Uterus (tissue), 4 donors: ENCODE data around the gene PHC3. TPM values are rescaled to one million over a fixed set of nuclear protein-coding genes. Genes with fewer than 3 reads are reported as not detected.

Experiments
- DNase-seq, 2 donors: peaks; one replicate each; pipeline ENCODE4 v3.0.0-alpha.2; 2019 to 2020
- H3K27ac ChIP-seq, 2 donors: fragments of 200-600 bp; sonication (generic); 1 replicate in 1 of 2; 2 replicates in 1 of 2; pipeline ENCODE4 v1.5.1; 2016 to 2018
- H3K27me3 ChIP-seq, 2 donors: fragments of 200-600 bp; sonication (generic); one replicate each; pipeline ENCODE4 v1.5.1; 2018 to 2019; ENCODE audit warnings: control low read depth in 1 of 2
- H3K36me3 ChIP-seq, 2 donors: fragments of 200-600 bp; sonication (generic); one replicate each; pipeline ENCODE4 v1.5.1; 2019; ENCODE audit warnings: control low read depth in 1 of 2
- H3K4me1 ChIP-seq, 2 donors: fragments of 200-600 bp; sonication (generic); one replicate each; pipeline ENCODE4 v1.5.1; 2018 to 2019; ENCODE audit warnings: control low read depth in 1 of 2
- H3K4me3 ChIP-seq, 2 donors: fragments of 200-600 bp; sonication (generic); 1 replicate in 1 of 2; 2 replicates in 1 of 2; pipeline ENCODE4 v1.5.1; 2018 to 2019; ENCODE audit warnings: mild to moderate bottlenecking in 1 of 2
- H3K9me3 ChIP-seq, 2 donors: fragments of 200-600 bp; sonication (generic); one replicate each; pipeline ENCODE4 v1.5.1; 2019; ENCODE audit warnings: control low read depth in 1 of 2
- POLR2A ChIP-seq, 2 donors: fragments of 450-650 bp; IDR thresholded peaks; one replicate each; pipeline ENCODE4 v1.6.1; 2016; ENCODE audit warnings: antibody characterized with exemption in 2 of 2, mild to moderate bottlenecking in 1 of 2, moderate library complexity in 1 of 2
- intact Hi-C: fragments of 100-400 bp; cut with DNase I; formaldehyde crosslinking; loops from one replicate; pipeline ENCODE4 v1.15.1; 2023; ENCODE audit warnings: low total_unique reads
- total RNA-seq, 4 donors: library from RNA; depleted of rRNA in 3 of 4; stranded (reverse); fragments of >200 nt in 3 of 4; gene quantifications; one replicate each; pipeline versions ENCODE4 v1.1.0 to v1.2.4, GENCODE V29; 2014 to 2023
- TF ChIP-seq, protein P1 (sequence below), 4 experiments: fragments of 200-600 bp in 2 of 4; fragments of 450-650 bp in 2 of 4; sonication (generic) in 2 of 4; IDR thresholded peaks; one replicate each; pipeline ENCODE4 v1.5.1; 2016 to 2019; ENCODE audit warnings: antibody characterized with exemption in 4 of 4, mild to moderate bottlenecking in 2 of 4, moderate library complexity in 1 of 4
- donor health status: DM: yes; HTN: yes; CAD: no.

PHC3 gene
- total RNA-seq, 4 donors from 2014 or later, result 28.5 to 164 (median 87.1) TPM

DNA sequence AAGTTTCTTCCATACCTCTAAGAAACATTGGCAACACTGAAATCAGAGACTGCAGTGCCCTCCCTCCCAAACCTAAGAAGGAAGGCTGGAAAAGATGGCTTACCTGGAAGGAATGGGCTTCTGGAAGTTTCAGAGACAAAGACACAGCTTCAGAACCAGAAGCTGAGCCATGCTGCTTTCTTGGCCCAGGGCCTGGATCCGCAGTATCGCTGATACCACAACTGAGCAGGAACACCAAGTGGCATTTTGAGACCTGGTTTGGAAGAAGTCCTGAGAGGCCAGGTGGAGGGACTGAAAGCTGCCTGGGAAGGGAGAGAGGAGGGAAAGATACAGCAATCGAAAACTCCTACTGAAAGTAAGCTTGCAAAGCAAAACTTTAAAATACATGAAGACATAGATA is 124.0 kb downstream of the PHC3 start:
- H3K27ac ChIP-seq, result no peak overlapping the region
- TF ChIP-seq POLR2A (IDR thresholded peaks at IDR 0.05), result no peak
- TF ChIP-seq, protein P1, sequence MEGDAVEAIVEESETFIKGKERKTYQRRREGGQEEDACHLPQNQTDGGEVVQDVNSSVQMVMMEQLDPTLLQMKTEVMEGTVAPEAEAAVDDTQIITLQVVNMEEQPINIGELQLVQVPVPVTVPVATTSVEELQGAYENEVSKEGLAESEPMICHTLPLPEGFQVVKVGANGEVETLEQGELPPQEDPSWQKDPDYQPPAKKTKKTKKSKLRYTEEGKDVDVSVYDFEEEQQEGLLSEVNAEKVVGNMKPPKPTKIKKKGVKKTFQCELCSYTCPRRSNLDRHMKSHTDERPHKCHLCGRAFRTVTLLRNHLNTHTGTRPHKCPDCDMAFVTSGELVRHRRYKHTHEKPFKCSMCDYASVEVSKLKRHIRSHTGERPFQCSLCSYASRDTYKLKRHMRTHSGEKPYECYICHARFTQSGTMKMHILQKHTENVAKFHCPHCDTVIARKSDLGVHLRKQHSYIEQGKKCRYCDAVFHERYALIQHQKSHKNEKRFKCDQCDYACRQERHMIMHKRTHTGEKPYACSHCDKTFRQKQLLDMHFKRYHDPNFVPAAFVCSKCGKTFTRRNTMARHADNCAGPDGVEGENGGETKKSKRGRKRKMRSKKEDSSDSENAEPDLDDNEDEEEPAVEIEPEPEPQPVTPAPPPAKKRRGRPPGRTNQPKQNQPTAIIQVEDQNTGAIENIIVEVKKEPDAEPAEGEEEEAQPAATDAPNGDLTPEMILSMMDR (IDR thresholded peaks at IDR 0.05), result no peak

DNA sequence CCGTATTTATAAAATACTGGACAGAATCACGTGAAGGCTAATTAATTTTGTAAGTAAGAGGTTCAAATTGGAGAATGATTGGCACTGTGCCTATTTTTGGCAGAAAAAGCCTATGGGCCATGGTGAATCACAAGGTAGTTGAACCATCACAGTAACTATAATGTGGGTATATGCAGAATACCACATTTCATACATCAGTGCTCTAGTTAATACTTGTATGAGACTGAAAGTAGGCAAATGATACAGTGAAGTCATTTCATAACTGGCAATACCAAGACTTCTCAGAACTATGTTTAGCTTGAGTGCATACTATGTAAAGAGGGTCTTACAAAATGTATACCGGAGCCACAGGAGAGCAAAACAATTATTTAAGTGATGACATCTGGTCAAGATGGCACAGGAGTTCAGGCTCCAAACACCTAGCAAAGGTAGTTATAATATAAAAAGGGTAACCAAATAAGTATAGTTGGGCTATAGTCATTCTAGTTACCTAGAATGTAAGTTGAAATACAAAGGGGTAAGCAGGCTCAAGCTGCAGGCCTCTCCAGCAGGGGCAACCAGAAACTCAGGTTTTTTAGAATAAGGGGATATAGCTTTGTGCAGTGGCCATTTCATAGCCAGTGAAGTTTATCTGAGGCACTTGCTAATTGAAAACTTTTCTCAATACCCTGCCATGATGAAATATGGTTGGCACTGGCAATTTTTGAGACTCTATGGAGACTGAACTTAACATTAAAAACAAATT is 124.7 kb downstream of the PHC3 start:
- DNase-seq, result no peak
- TF ChIP-seq, protein P1 (IDR thresholded peaks at IDR 0.05), result no peak
- TF ChIP-seq POLR2A (IDR thresholded peaks at IDR 0.05), result no peak
- Histone ChIP-seq H3K27ac (no peak overlapping the region), H3K36me3 (no peaks in the 10 kb centered on the region), H3K4me3 (no peak overlapping the region), H3K27me3 (no peaks in the 10 kb centered on the region), H3K4me1 (no peaks in the 10 kb centered on the region), H3K9me3 (no peaks in the 10 kb centered on the region)
- intact Hi-C loops, result no loop called here

More for the DNA sequence above, 124.0 kb downstream of the PHC3 start:
- DNase-seq, result no peak
- no peak overlapping the region for H3K4me3 ChIP-seq
- intact Hi-C loops, result no loop called here
- H3K9me3 ChIP-seq, result no peaks in the 10 kb centered on the region
- no peaks in the 10 kb centered on the region for H3K27me3 ChIP-seq
- no peaks in the 10 kb centered on the region for H3K36me3 ChIP-seq
- no peaks in the 10 kb centered on the region for H3K4me1 ChIP-seq

DNA sequence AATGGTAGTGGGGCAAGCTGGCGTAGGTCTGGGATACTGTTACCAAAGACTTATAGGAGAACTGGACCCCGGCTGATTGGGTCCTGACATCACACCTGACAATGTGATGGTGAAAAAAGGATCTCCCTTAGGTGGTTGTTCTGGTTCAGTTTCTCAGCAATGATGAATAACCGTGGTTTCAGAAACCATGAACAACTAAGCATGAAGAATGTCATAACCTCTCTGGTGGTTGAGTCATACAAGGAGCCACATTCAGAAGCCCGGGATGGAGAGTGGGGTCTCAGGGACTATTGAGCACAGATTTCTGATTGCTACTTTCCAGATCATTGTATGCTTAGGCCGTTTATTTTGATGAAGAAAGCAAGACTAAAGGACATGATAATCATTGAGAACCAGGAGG is 126.3 kb downstream of the PHC3 start:
- Histone ChIP-seq H3K9me3 (no peaks in the 10 kb centered on the region), H3K36me3 (no peaks in the 10 kb centered on the region), H3K27ac (no peak overlapping the region), H3K27me3 (no peaks in the 10 kb centered on the region), H3K4me3 (no peak overlapping the region), H3K4me1 (no peaks in the 10 kb centered on the region)
- DNase-seq, result no peak
- no peak for TF ChIP-seq POLR2A (IDR thresholded peaks at IDR 0.05)
- TF ChIP-seq, protein P1 (IDR thresholded peaks at IDR 0.05), result no peak
- intact Hi-C loops, result no loop called here

GRCh38 chr3:170054204-170054603 is 127.3 kb downstream of the PHC3 start:
- Histone ChIP-seq H3K36me3 (no peaks in the 10 kb centered on the region), H3K4me1 (no peaks in the 10 kb centered on the region), H3K4me3 (no peak overlapping the region), H3K9me3 (no peaks in the 10 kb centered on the region), H3K27me3 (no peaks in the 10 kb centered on the region), H3K27ac (no peak overlapping the region)
- TF ChIP-seq, protein P1 (IDR thresholded peaks at IDR 0.05), result no peak
- no peak for TF ChIP-seq POLR2A (IDR thresholded peaks at IDR 0.05)
- DNase-seq, result no peak
- intact Hi-C loops, result no loop called here

- Histone ChIP-seq H3K36me3 (no peaks in the 10 kb centered on the region), H3K4me1 (no peaks in the 10 kb centered on the region), H3K4me3 (no peak overlapping the region), H3K9me3 (no peaks in the 10 kb centered on the region), H3K27me3 (no peaks in the 10 kb centered on the region), H3K27ac (no peak overlapping the region)
- TF ChIP-seq, protein P1 (IDR thresholded peaks at IDR 0.05), result no peak
- TF ChIP-seq POLR2A (IDR thresholded peaks at IDR 0.05), result no peak
- intact Hi-C loops, result no loop called here
- DNase-seq, result no peak
Observed at GRCh38 chr3:170052398-170052797, 129.1 kb downstream of the PHC3 start.
